Ishikawa (cell line): ENCODE data around the gene MB.

ENCODE experiments used
- CEBPB ChIP-seq: IDR thresholded peaks from 2 replicates; pipeline ENCODE4 v1.6.1; 2012
- CREB1 ChIP-seq: IDR thresholded peaks from 2 replicates; pipeline ENCODE4 v1.6.1; 2012; ENCODE audit warnings: low read depth
- EGR1 ChIP-seq: IDR thresholded peaks from 2 replicates; pipeline ENCODE4 v1.6.1; 2012
- EP300 ChIP-seq: IDR thresholded peaks from 2 replicates; pipeline ENCODE4 v1.6.1; 2012; ENCODE audit warnings: borderline replicate concordance
- FOXM1 ChIP-seq: IDR thresholded peaks from 2 replicates; pipeline ENCODE4 v1.6.1; 2012; ENCODE audit warnings: low read depth, borderline replicate concordance
- RAD21 ChIP-seq: IDR thresholded peaks from 2 replicates; pipeline ENCODE4 v1.6.1; 2012; ENCODE audit warnings: low read depth
- TCF12 ChIP-seq: IDR thresholded peaks from 2 replicates; pipeline ENCODE4 v1.6.1; 2012; ENCODE audit warnings: low read depth
- TEAD4 ChIP-seq: IDR thresholded peaks from 2 replicates; pipeline ENCODE4 v1.6.1; 2012
- YY1 ChIP-seq: IDR thresholded peaks from 2 replicates; pipeline ENCODE4 v1.6.1; 2012; ENCODE audit warnings: low read depth
- ZBTB7A ChIP-seq: IDR thresholded peaks from 2 replicates; pipeline ENCODE4 v1.6.1; 2012; ENCODE audit warnings: low read depth
- TF ChIP-seq, protein P1 (sequence below): IDR thresholded peaks from 2 replicates; pipeline ENCODE4 v1.6.1; 2012; ENCODE audit warnings: low read depth, mild to moderate bottlenecking
- TF ChIP-seq, protein P2 (sequence below): IDR thresholded peaks from 2 replicates; pipeline ENCODE4 v1.6.1; 2012

- TF ChIP-seq, protein P1, sequence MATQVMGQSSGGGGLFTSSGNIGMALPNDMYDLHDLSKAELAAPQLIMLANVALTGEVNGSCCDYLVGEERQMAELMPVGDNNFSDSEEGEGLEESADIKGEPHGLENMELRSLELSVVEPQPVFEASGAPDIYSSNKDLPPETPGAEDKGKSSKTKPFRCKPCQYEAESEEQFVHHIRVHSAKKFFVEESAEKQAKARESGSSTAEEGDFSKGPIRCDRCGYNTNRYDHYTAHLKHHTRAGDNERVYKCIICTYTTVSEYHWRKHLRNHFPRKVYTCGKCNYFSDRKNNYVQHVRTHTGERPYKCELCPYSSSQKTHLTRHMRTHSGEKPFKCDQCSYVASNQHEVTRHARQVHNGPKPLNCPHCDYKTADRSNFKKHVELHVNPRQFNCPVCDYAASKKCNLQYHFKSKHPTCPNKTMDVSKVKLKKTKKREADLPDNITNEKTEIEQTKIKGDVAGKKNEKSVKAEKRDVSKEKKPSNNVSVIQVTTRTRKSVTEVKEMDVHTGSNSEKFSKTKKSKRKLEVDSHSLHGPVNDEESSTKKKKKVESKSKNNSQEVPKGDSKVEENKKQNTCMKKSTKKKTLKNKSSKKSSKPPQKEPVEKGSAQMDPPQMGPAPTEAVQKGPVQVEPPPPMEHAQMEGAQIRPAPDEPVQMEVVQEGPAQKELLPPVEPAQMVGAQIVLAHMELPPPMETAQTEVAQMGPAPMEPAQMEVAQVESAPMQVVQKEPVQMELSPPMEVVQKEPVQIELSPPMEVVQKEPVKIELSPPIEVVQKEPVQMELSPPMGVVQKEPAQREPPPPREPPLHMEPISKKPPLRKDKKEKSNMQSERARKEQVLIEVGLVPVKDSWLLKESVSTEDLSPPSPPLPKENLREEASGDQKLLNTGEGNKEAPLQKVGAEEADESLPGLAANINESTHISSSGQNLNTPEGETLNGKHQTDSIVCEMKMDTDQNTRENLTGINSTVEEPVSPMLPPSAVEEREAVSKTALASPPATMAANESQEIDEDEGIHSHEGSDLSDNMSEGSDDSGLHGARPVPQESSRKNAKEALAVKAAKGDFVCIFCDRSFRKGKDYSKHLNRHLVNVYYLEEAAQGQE: no peak
- no peak for TF ChIP-seq RAD21
- TF ChIP-seq, protein P2, sequence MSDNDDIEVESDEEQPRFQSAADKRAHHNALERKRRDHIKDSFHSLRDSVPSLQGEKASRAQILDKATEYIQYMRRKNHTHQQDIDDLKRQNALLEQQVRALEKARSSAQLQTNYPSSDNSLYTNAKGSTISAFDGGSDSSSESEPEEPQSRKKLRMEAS: no peak
- TF ChIP-seq EP300: no peak
- TF ChIP-seq CEBPB: no peak
- no peak for TF ChIP-seq TEAD4
- no peak for TF ChIP-seq EGR1
- no peak for TF ChIP-seq YY1
- no peak for TF ChIP-seq ZBTB7A
- TF ChIP-seq TCF12: no peak
- TF ChIP-seq FOXM1: no peak
- no peak for TF ChIP-seq CREB1
Measured at GRCh38 chr22:35648066-35649025, 31.2 kb upstream of the MB start, which contains the start of gene APOL6.
